ENCODE measurements around the gene STEEP1. TPM values are rescaled to one million over a fixed set of nuclear protein-coding genes. Genes with fewer than 3 reads are reported as not detected.

Gene STEEP1
- total and polyA plus RNA-seq, 2 of the 13 experiments (the other 11 are each of a cell fraction or from before 2014, with no cell fraction given): 7.7 to 23.1 TPM

GRCh38 chrX:119574394-119575266, 9.4 kb upstream of the STEEP1 start, which contains the start of gene UBE2A (continued):
- peak in 1 of 2 experiments; percentile 58; a peak in 2 of 4 replicates for TF ChIP-seq HMGXB4 (CRISPR knock-in tag; IDR thresholded peaks at IDR 0.05; ENCODE audit: borderline replicate concordance in 1 of 2, low read depth in 1 of 2)
- TF ChIP-seq MIER2 (CRISPR knock-in tag; IDR thresholded peaks at IDR 0.05): no peak
- TF ChIP-seq GABPB1 (CRISPR knock-in tag; IDR thresholded peaks at IDR 0.05): peak; percentile 70
- TF ChIP-seq HNRNPLL (IDR thresholded peaks at IDR 0.05; ENCODE audit: low read depth, low read length, poor library complexity, severe bottlenecking): peak; percentile 47
- no peak for TF ChIP-seq ZNF644 (CRISPR knock-in tag; IDR thresholded peaks at IDR 0.05; ENCODE audit: low read depth)
- no peak for TF ChIP-seq ZNF160 (CRISPR knock-in tag; IDR thresholded peaks at IDR 0.05)
- TF ChIP-seq, protein P1, sequence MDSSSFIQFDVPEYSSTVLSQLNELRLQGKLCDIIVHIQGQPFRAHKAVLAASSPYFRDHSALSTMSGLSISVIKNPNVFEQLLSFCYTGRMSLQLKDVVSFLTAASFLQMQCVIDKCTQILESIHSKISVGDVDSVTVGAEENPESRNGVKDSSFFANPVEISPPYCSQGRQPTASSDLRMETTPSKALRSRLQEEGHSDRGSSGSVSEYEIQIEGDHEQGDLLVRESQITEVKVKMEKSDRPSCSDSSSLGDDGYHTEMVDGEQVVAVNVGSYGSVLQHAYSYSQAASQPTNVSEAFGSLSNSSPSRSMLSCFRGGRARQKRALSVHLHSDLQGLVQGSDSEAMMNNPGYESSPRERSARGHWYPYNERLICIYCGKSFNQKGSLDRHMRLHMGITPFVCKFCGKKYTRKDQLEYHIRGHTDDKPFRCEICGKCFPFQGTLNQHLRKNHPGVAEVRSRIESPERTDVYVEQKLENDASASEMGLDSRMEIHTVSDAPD (CRISPR knock-in tag; IDR thresholded peaks at IDR 0.05): no peak
- peak; percentile 35; the same call in 1 of the 2 replicates for TF ChIP-seq KLF6 (CRISPR knock-in tag; IDR thresholded peaks at IDR 0.05)
- no peak for TF ChIP-seq AFF4 (CRISPR knock-in tag; IDR thresholded peaks at IDR 0.05)
- TF ChIP-seq ZSCAN20 (CRISPR knock-in tag; IDR thresholded peaks at IDR 0.05; ENCODE audit: borderline replicate concordance): peak; percentile 54; the same call in 1 of the 2 replicates
- peak; percentile 83 for TF ChIP-seq RBFOX2 (IDR thresholded peaks at IDR 0.05; ENCODE audit: low read depth, low read length)
- peak; percentile 35; the same call in 1 of the 2 replicates for TF ChIP-seq EED (CRISPR knock-in tag; IDR thresholded peaks at IDR 0.05)
- TF ChIP-seq CENPT (CRISPR knock-in tag; IDR thresholded peaks at IDR 0.05; ENCODE audit: low read depth): no peak
- TF ChIP-seq ZSCAN9 (CRISPR knock-in tag; IDR thresholded peaks at IDR 0.05; ENCODE audit: borderline replicate concordance): no peak
- TF ChIP-seq, protein P2, sequence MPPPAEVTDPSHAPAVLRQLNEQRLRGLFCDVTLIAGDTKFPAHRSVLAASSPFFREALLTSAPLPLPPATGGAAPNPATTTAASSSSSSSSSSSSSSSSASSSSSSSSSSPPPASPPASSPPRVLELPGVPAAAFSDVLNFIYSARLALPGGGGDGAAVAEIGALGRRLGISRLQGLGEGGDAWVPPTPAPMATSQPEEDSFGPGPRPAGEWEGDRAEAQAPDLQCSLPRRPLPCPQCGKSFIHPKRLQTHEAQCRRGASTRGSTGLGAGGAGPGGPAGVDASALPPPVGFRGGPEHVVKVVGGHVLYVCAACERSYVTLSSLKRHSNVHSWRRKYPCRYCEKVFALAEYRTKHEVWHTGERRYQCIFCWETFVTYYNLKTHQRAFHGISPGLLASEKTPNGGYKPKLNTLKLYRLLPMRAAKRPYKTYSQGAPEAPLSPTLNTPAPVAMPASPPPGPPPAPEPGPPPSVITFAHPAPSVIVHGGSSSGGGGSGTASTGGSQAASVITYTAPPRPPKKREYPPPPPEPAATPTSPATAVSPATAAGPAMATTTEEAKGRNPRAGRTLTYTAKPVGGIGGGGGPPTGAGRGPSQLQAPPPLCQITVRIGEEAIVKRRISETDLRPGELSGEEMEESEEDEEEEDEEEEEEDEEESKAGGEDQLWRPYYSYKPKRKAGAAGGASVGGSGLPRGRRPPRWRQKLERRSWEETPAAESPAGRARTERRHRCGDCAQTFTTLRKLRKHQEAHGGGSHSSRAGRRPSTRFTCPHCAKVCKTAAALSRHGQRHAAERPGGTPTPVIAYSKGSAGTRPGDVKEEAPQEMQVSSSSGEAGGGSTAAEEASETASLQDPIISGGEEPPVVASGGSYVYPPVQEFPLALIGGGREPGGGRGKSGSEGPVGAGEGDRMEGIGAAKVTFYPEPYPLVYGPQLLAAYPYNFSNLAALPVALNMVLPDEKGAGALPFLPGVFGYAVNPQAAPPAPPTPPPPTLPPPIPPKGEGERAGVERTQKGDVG (CRISPR knock-in tag; IDR thresholded peaks at IDR 0.05; ENCODE audit: borderline replicate concordance): no peak
- no peak for TF ChIP-seq CEBPG (CRISPR knock-in tag; IDR thresholded peaks at IDR 0.05)
- no peak for TF ChIP-seq TFDP1 (CRISPR knock-in tag; IDR thresholded peaks at IDR 0.05; ENCODE audit: borderline replicate concordance)

Measured in HepG2 (cell line).